Muscle of back (tissue), 11 donors: ENCODE results near the gene TCF12. TPM values are rescaled to one million over a fixed set of nuclear protein-coding genes. Genes with fewer than 3 reads are reported as not detected.
"Not testable (repeated sequence)": the region's sequence is repeated elsewhere in the genome, so short reads cannot be mapped to it uniquely, and the experiment has no call there.

Experiments used
- DNase-seq, 3 donors: peaks; one replicate each; pipeline versions ENCODE4 v3.0.0 to v3.0.0-alpha.2; 2013
- polyA plus RNA-seq, 10 donors: library from polyadenylated mRNA; unstranded; fragments of 120-200 nt; gene quantifications; one replicate each; pipeline ENCODE4 v1.2.1, GENCODE V29; 2013; ENCODE audit not compliant: insufficient read length in 10 of 10

Gene TCF12
- polyA plus RNA-seq, 10 donors, result 90.4 to 162 (median 125) TPM

GRCh38 chr15:57089815-57090495 is 171.5 kb downstream of the TCF12 start:
- DNase-seq, result no peak

- DNase-seq, result no peak
These were observed 172.0 kb downstream of the TCF12 start for GRCh38 chr15:57090496-57090859.

- no peak for DNase-seq
These were observed 173.2 kb downstream of the TCF12 start for GRCh38 chr15:57091636-57092035.

GRCh38 chr15:57092252-57092651 is 173.8 kb downstream of the TCF12 start:
- DNase-seq, result no peak

- no peak for DNase-seq
These were observed 176.1 kb downstream of the TCF12 start for GRCh38 chr15:57094321-57095257.

- no peak for DNase-seq
These were observed 177.5 kb downstream of the TCF12 start for GRCh38 chr15:57095896-57096295.

- DNase-seq, result no peak
These were observed 178.8 kb downstream of the TCF12 start for GRCh38 chr15:57097246-57097645.

GRCh38 chr15:57097919-57098543 is 179.6 kb downstream of the TCF12 start:
- not testable (repeated sequence) for DNase-seq

- no peak for DNase-seq
These were observed 180.5 kb downstream of the TCF12 start for GRCh38 chr15:57098896-57099295.

- DNase-seq, result no peak
These were observed 181.7 kb downstream of the TCF12 start for GRCh38 chr15:57100136-57100539.

- no peak for DNase-seq
These were observed 184.4 kb downstream of the TCF12 start for GRCh38 chr15:57102858-57103257.

- DNase-seq, result no peak
These were observed 189.9 kb downstream of the TCF12 start for GRCh38 chr15:57108296-57108695.

- no peak for DNase-seq
These were observed 190.6 kb downstream of the TCF12 start for GRCh38 chr15:57109005-57109404.

- DNase-seq, result no peak
These were observed 192.6 kb downstream of the TCF12 start for GRCh38 chr15:57111002-57111401.

- peak; percentile 42 to 59 (median 52) for DNase-seq
These were observed 193.7 kb downstream of the TCF12 start for GRCh38 chr15:57112178-57112577.

GRCh38 chr15:57114070-57114469 is 195.6 kb downstream of the TCF12 start:
- no peak for DNase-seq

- DNase-seq, result no peak
These were observed 199.8 kb downstream of the TCF12 start for GRCh38 chr15:57118013-57118799.

- DNase-seq, result no peak
These were observed 203.8 kb downstream of the TCF12 start for GRCh38 chr15:57122080-57122840.

GRCh38 chr15:57124036-57124435 is 205.6 kb downstream of the TCF12 start:
- DNase-seq, result no peak

GRCh38 chr15:57129064-57129463 is 210.6 kb downstream of the TCF12 start:
- no peak for DNase-seq

GRCh38 chr15:57130956-57131355 is 212.5 kb downstream of the TCF12 start:
- DNase-seq, result no peak
